Hepatocyte (in vitro differentiated cells): ENCODE measurements around the gene MMD.

Experiments used
- EZH2 ChIP-seq: fragments of 200-600 bp; sonication (generic); IDR thresholded peaks from 2 replicates; pipeline ENCODE4 v1.6.1; 2016; ENCODE audit warnings: antibody characterized with exemption, mild to moderate bottlenecking, borderline replicate concordance
- TF ChIP-seq, protein P1 (sequence below): fragments of 200-600 bp; sonication (generic); IDR thresholded peaks from 2 replicates; pipeline ENCODE4 v1.5.1; 2016; ENCODE audit warnings: antibody characterized with exemption, mild to moderate bottlenecking; ENCODE audit not compliant: poor library complexity

DNA sequence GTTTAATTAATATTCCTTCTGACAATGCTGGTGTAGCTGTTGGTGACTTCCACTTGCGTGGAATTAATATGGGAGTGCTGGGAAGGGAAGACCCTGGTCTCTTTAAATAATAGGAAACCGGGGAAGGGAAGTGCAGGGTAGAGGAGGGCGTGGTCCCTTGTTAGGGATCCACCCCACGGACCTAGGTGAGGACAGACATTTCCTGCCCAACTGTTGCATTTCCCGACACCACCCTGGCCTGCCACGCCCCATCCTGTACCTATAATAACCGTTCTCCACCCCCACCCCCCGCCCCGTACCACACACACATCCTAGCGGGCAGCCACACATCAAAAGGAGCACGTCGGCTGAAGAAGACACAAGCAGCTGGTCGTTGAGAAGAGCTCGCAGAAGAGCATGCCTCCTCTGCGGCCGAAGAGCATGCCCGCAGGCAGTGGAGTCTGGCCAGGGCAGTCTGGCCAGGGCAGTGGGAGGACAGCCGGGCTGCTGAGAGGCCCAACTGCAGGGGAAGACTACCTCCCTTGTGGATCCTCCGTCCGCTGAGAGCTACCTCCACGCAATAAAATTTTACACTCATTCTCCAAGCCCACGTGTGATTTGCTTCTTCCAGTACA, 36.8 kb upstream of the MMD start:
- TF ChIP-seq, protein P1, sequence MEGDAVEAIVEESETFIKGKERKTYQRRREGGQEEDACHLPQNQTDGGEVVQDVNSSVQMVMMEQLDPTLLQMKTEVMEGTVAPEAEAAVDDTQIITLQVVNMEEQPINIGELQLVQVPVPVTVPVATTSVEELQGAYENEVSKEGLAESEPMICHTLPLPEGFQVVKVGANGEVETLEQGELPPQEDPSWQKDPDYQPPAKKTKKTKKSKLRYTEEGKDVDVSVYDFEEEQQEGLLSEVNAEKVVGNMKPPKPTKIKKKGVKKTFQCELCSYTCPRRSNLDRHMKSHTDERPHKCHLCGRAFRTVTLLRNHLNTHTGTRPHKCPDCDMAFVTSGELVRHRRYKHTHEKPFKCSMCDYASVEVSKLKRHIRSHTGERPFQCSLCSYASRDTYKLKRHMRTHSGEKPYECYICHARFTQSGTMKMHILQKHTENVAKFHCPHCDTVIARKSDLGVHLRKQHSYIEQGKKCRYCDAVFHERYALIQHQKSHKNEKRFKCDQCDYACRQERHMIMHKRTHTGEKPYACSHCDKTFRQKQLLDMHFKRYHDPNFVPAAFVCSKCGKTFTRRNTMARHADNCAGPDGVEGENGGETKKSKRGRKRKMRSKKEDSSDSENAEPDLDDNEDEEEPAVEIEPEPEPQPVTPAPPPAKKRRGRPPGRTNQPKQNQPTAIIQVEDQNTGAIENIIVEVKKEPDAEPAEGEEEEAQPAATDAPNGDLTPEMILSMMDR, result no peak
- TF ChIP-seq EZH2, result no peak
